ENCODE measurements around the gene INTS7.

DNA sequence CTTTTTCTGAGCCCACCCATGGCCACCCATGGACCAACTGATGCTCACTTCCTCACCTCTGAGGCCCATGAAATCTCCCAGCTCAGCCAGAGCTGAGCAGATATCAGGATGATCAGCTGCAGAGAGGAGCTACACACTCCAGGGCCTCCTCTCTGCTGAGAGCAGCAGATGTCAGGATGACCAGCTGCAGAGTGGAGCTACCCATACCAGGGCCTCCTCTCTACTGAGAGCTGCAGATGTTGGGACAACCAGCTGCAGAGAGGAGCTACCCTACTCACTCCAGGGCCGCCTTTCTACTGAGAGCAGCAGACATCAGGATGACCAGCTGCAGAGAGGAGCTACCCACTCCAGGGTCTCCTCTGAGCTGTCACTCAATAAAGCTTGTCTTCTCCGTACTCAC, 133.4 kb downstream of the INTS7 start:
- no peak for TF ChIP-seq POLR2A (IDR thresholded peaks at IDR 0.05)
- TF ChIP-seq, protein P1, sequence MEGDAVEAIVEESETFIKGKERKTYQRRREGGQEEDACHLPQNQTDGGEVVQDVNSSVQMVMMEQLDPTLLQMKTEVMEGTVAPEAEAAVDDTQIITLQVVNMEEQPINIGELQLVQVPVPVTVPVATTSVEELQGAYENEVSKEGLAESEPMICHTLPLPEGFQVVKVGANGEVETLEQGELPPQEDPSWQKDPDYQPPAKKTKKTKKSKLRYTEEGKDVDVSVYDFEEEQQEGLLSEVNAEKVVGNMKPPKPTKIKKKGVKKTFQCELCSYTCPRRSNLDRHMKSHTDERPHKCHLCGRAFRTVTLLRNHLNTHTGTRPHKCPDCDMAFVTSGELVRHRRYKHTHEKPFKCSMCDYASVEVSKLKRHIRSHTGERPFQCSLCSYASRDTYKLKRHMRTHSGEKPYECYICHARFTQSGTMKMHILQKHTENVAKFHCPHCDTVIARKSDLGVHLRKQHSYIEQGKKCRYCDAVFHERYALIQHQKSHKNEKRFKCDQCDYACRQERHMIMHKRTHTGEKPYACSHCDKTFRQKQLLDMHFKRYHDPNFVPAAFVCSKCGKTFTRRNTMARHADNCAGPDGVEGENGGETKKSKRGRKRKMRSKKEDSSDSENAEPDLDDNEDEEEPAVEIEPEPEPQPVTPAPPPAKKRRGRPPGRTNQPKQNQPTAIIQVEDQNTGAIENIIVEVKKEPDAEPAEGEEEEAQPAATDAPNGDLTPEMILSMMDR (IDR thresholded peaks at IDR 0.05) = no peak
- TF ChIP-seq EP300 (IDR thresholded peaks at IDR 0.05) = no peak

Data from suprapubic skin (tissue), 3 donors.